OCI-LY1 (cell line): ENCODE measurements around the gene ADA.

ENCODE experiments used
- CTCF ChIP-seq: fragments of 200-600 bp; sonication (generic), shearing (Covaris generic); IDR thresholded peaks from 2 replicates; pipeline ENCODE4 v1.5.1; 2017; ENCODE audit warnings: mild to moderate bottlenecking, antibody characterized with exemption, low read length, moderate library complexity, mixed read lengths
- EZH2 ChIP-seq: fragments of 200-600 bp; sonication (generic), shearing (Covaris generic); IDR thresholded peaks from 2 replicates; pipeline ENCODE4 v1.8.0; 2017; ENCODE audit warnings: borderline replicate concordance, mixed run types, mild to moderate bottlenecking, antibody characterized with exemption, low read length, moderate library complexity, mixed read lengths

- TF ChIP-seq CTCF (no peak), EZH2 (no peak)
These were observed 56.8 kb downstream of the ADA start for GRCh38 chr20:44594730-44595129.
